A549 (cell line): Measurements from ENCODE around the gene OPRL1. TPM values are rescaled to one million over a fixed set of nuclear protein-coding genes. Genes with fewer than 3 reads are reported as not detected.
A peak's percentile ranks its signal among the peaks of the same experiment; 100 is the strongest.

ENCODE experiments used
- ATAC-seq, 2 experiments: fragments of 200-7000 bp in 1 of 2; fragments of >200 bp in 1 of 2; cut with Nextera tagmentation in 1 of 2; cut with Tn5 transposase in 1 of 2; 3 replicates each; pipeline versions ENCODE4 v1.8.0 to v1.9.1; 2018 to 2020; ENCODE audit warnings: mild to moderate bottlenecking in 1 of 2, moderate library complexity in 1 of 2
- CTCF ChIA-PET: fragments of 300-600 bp; sonication (Branson Sonifier 250); formaldehyde crosslinking; extraction: SDS; loops from one replicate; lab custom pipeline; 2021; ENCODE audit warnings: antibody characterized with exemption, inconsistent platforms; lab: Yijun Ruan, JAX
- POLR2A ChIA-PET: fragments of 350-600 bp; formaldehyde crosslinking; extraction: SDS; loops from one replicate; lab custom pipeline; 2021; ENCODE audit warnings: antibody characterized with exemption, inconsistent platforms; lab: Yijun Ruan, JAX
- DNase-seq, 2 experiments: peaks; one replicate each; pipeline versions ENCODE4 v3.0.0 to v3.0.0-alpha.2; 2011 to 2016; ENCODE audit warnings: low read depth in 1 of 2, low spot score in 1 of 2
- FAIRE-seq: peaks from 2 replicates; lab custom pipeline; 2011; peaks lifted over from hg19 to GRCh38; lab: Jason Lieb, UNC
- H3K27ac ChIP-seq, 2 experiments: fragments of >200 bp; sonication (Bioruptor Twin); formaldehyde crosslinking; 3 replicates each; pipeline ENCODE4 v1.5.1; 2016 to 2017
- H3K4me1 ChIP-seq: fragments of >200 bp; sonication (Bioruptor Twin); formaldehyde crosslinking; 3 replicates; pipeline ENCODE4 v1.6.1; 2016
- H3K4me2 ChIP-seq: fragments of >200 bp; sonication (Bioruptor Twin); formaldehyde crosslinking; 3 replicates; pipeline ENCODE4 v1.6.1; 2016
- H3K4me3 ChIP-seq: fragments of >200 bp; sonication (Bioruptor Twin); formaldehyde crosslinking; 3 replicates; pipeline ENCODE4 v1.5.1; 2016
- H3K9me3 ChIP-seq: fragments of >200 bp; sonication (Bioruptor Twin); formaldehyde crosslinking; 3 replicates; pipeline ENCODE4 v1.6.1; 2016
- CBX2 ChIP-seq: fragments of 200-600 bp; sonication (generic); IDR thresholded peaks from 2 replicates; pipeline ENCODE4 v1.6.1; 2016; ENCODE audit warnings: low read depth, mild to moderate bottlenecking, borderline replicate concordance
- CBX8 ChIP-seq: fragments of 200-600 bp; sonication (generic); IDR thresholded peaks from 2 replicates; pipeline ENCODE4 v1.6.1; 2016
- CHD2 ChIP-seq: fragments of 150-350 bp; IDR thresholded peaks from 2 replicates; pipeline ENCODE4 v1.6.1; 2014; ENCODE audit warnings: low read length; ENCODE audit not compliant: partially characterized antibody
- FOSL2 ChIP-seq, 2 experiments: fragments of 450-650 bp in 1 of 2; fragments of >200 bp in 1 of 2; sonication (Bioruptor Twin) in 1 of 2; formaldehyde crosslinking; IDR thresholded peaks; 2 replicates each; pipeline versions ENCODE4 v1.5.0 to v1.6.1; 2016 to 2020; ENCODE audit warnings: mild to moderate bottlenecking in 1 of 2, moderate library complexity in 1 of 2
- NFE2L2 ChIP-seq: fragments of 150-350 bp; conservative IDR thresholded peaks from 2 replicates; pipeline ENCODE4 v1.6.1; 2014; ENCODE audit warnings: low read length
- NPAS2 ChIP-seq: fragments of 250-450 bp; sonication (Bioruptor Pico); IDR thresholded peaks from 2 replicates; pipeline ENCODE4 v1.8.0; 2022; ENCODE audit warnings: mild to moderate bottlenecking, moderate library complexity, borderline replicate concordance
- PHF8 ChIP-seq: fragments of 200-600 bp; sonication (generic); IDR thresholded peaks from 2 replicates; pipeline ENCODE4 v1.6.1; 2016; ENCODE audit warnings: low read depth, mild to moderate bottlenecking, antibody characterized with exemption, moderate library complexity, borderline replicate concordance
- POLR2AphosphoS2 ChIP-seq: conservative IDR thresholded peaks from 2 replicates; pipeline ENCODE4 v1.6.1; 2012; ENCODE audit warnings: low read length, improper control_type of control experiment, inconsistent platforms
- RFX5 ChIP-seq: fragments of 450-650 bp; IDR thresholded peaks from 2 replicates; pipeline ENCODE4 v1.7.1; 2014; ENCODE audit warnings: antibody characterized with exemption, mild to moderate bottlenecking, moderate library complexity
- RNF2 ChIP-seq: fragments of 200-600 bp; sonication (generic); IDR thresholded peaks from 2 replicates; pipeline ENCODE4 v1.6.1; 2016; ENCODE audit warnings: low read depth, mild to moderate bottlenecking, antibody characterized with exemption, moderate library complexity, borderline replicate concordance
- ZFP36 ChIP-seq: fragments of 450-650 bp; IDR thresholded peaks from 2 replicates; pipeline ENCODE4 v1.6.1; 2014; ENCODE audit warnings: borderline replicate concordance; ENCODE audit not compliant: partially characterized antibody
- ZNF302 ChIP-seq: fragments of 250-450 bp; sonication (Bioruptor Pico); IDR thresholded peaks from 2 replicates; pipeline ENCODE4 v1.9.0; 2021; ENCODE audit warnings: inconsistent platforms, mild to moderate bottlenecking, moderate library complexity
- WGBS: methylation state at CpG from one replicate; pipeline ENCODE4 v1.1.6; 2017; ENCODE audit errors: missing lambda C conversion rate; 5-methylcytosine and 5-hydroxymethylcytosine counted together
- polyA plus RNA-seq, 4 experiments: library from polyadenylated mRNA; depleted of rRNA in 3 of 4; stranded (reverse); fragments of >200 nt; fragmentation: RNase III in 1 of 4; extraction: RNeasy Plus Mini Kit Qiagen cat#74134 plus additional on column Dnase treatment in 1 of 4; gene quantifications; 2 replicates in 3 of 4; 3 replicates in 1 of 4; pipeline ENCODE4 v1.2.3, GENCODE V29; 2011 to 2017
- TF ChIP-seq, protein P1 (sequence below): IDR thresholded peaks from 2 replicates; pipeline ENCODE4 v1.6.1; 2012
- TF ChIP-seq, protein P2 (sequence below): fragments of >200 bp; sonication (Bioruptor Twin); formaldehyde crosslinking; IDR thresholded peaks from 3 replicates; pipeline ENCODE4 v1.6.1; 2016
- TF ChIP-seq, protein P3 (sequence below): fragments of 250-450 bp; sonication (Bioruptor Pico); IDR thresholded peaks from 2 replicates; pipeline ENCODE4 v1.5.0; 2020; ENCODE audit warnings: low read depth, mild to moderate bottlenecking, moderate library complexity
- TF ChIP-seq, protein P4 (sequence below): fragments of 250-450 bp; sonication (Bioruptor Pico); IDR thresholded peaks from 2 replicates; pipeline ENCODE4 v1.5.0; 2021; ENCODE audit warnings: mild to moderate bottlenecking, moderate library complexity, borderline replicate concordance

The OPRL1 gene
- polyA plus RNA-seq, 2 of the 4 experiments (the other 2 are of a cell fraction), result 0.54 to 1.2 TPM

GRCh38 chr20:64102647-64103354 lies 22.9 kb downstream of the OPRL1 start:
- CTCF ChIA-PET, result interaction anchor here (0.8 to 6.1 kb wide), 13 partner anchors 10 to 64 kb away, joined by 3 to 58 read pairs (median 4); partner anchors contain the start of genes LKAAEAR1, OPRL1 and RGS19
- H3K27ac ChIP-seq, result peak overlapping the region; percentile 81 to 91; a peak in 5 of 6 replicates
- peak overlapping the region; percentile 100 for H3K4me2 ChIP-seq
- DNase-seq, result no peak
- FAIRE-seq, result no peak
- 80% methylated on average over 15 of the region's 30 CpGs for WGBS
- no peaks in the 10 kb centered on the region for H3K9me3 ChIP-seq
- peak in 1 of 2 experiments; percentile 41; a peak in 3 of 6 replicates for ATAC-seq
- H3K4me3 ChIP-seq, result peak overlapping the region; percentile 71
- H3K4me1 ChIP-seq, result 0 out of 3 replicates have a peak, but pooled peaks cover 6% of the 10 kb centered on the region
- TF ChIP-seq NFE2L2, result no peak
- no peak for TF ChIP-seq CHD2
- TF ChIP-seq PHF8, result no peak
- no peak for TF ChIP-seq NPAS2 (CRISPR knock-in tag)
- POLR2A ChIA-PET, result no interaction called here

- CTCF ChIA-PET, result interaction anchor here (1.1 to 6.1 kb wide), 3 partner anchors 9 to 17 kb away, joined by 3 to 58 read pairs (median 39); no protein-coding TSS in a partner anchor
- Histone ChIP-seq H3K4me2 (no peak overlapping the region), H3K4me3 (no peak overlapping the region), H3K9me3 (no peaks in the 10 kb centered on the region), H3K27ac (no peak overlapping the region), H3K4me1 (0 out of 3 replicates have a peak, but pooled peaks cover 6% of the 10 kb centered on the region)
- WGBS, result 81% methylated on average over 10 of the region's 20 CpGs
- FAIRE-seq (no peak), DNase-seq (no peak), ATAC-seq (no peak)
- POLR2A ChIA-PET, result no interaction called here
- no peak for TF ChIP-seq POLR2AphosphoS2
These were observed 24.2 kb downstream of the OPRL1 start for GRCh38 chr20:64103871-64104666.

GRCh38 chr20:64104667-64105451 lies 25.0 kb downstream of the OPRL1 start:
- Histone ChIP-seq H3K9me3 (no peaks in the 10 kb centered on the region), H3K4me2 (no peak overlapping the region), H3K4me1 (0 out of 3 replicates have a peak, but pooled peaks cover 6% of the 10 kb centered on the region), H3K27ac (no peak overlapping the region), H3K4me3 (no peak overlapping the region)
- ATAC-seq, result no peak
- no peak for DNase-seq
- TF ChIP-seq RFX5 (no peak), ZNF302 (CRISPR knock-in tag) (no peak), POLR2AphosphoS2 (no peak), CBX8 (no peak), FOSL2 (IDR thresholded peaks at IDR 0.05) (no peak), FOSL2 (CRISPR knock-in tag; IDR thresholded peaks at IDR 0.05) (no peak), NFE2L2 (no peak), RNF2 (no peak), CBX2 (no peak), ZFP36 (no peak)
- TF ChIP-seq, protein P1, sequence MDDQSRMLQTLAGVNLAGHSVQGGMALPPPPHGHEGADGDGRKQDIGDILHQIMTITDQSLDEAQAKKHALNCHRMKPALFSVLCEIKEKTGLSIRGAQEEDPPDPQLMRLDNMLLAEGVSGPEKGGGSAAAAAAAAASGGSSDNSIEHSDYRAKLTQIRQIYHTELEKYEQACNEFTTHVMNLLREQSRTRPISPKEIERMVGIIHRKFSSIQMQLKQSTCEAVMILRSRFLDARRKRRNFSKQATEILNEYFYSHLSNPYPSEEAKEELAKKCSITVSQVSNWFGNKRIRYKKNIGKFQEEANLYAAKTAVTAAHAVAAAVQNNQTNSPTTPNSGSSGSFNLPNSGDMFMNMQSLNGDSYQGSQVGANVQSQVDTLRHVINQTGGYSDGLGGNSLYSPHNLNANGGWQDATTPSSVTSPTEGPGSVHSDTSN, result no peak
- TF ChIP-seq, protein P2, sequence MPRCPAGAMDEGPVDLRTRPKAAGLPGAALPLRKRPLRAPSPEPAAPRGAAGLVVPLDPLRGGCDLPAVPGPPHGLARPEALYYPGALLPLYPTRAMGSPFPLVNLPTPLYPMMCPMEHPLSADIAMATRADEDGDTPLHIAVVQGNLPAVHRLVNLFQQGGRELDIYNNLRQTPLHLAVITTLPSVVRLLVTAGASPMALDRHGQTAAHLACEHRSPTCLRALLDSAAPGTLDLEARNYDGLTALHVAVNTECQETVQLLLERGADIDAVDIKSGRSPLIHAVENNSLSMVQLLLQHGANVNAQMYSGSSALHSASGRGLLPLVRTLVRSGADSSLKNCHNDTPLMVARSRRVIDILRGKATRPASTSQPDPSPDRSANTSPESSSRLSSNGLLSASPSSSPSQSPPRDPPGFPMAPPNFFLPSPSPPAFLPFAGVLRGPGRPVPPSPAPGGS, result no peak
- TF ChIP-seq, protein P3, sequence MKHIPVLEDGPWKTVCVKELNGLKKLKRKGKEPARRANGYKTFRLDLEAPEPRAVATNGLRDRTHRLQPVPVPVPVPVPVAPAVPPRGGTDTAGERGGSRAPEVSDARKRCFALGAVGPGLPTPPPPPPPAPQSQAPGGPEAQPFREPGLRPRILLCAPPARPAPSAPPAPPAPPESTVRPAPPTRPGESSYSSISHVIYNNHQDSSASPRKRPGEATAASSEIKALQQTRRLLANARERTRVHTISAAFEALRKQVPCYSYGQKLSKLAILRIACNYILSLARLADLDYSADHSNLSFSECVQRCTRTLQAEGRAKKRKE (CRISPR knock-in tag), result no peak
- TF ChIP-seq, protein P4, sequence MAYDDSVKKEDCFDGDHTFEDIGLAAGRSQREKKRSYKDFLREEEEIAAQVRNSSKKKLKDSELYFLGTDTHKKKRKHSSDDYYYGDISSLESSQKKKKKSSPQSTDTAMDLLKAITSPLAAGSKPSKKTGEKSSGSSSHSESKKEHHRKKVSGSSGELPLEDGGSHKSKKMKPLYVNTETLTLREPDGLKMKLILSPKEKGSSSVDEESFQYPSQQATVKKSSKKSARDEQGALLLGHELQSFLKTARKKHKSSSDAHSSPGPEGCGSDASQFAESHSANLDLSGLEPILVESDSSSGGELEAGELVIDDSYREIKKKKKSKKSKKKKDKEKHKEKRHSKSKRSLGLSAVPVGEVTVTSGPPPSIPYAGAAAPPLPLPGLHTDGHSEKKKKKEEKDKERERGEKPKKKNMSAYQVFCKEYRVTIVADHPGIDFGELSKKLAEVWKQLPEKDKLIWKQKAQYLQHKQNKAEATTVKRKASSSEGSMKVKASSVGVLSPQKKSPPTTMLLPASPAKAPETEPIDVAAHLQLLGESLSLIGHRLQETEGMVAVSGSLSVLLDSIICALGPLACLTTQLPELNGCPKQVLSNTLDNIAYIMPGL, result no peak
- FAIRE-seq, result no peak
- 69% methylated on average over 8 of the region's 25 CpGs for WGBS
- ChIA-PET POLR2A (no interaction called here), CTCF (interaction anchor here (1.1 kb wide), 1 partner anchor 13 kb away, joined by 3 read pairs; no protein-coding TSS in a partner anchor)
